GM12872 (cell line): ENCODE measurements around the gene ZNF502.

Source experiments
- TF ChIP-seq, protein P1 (sequence below): IDR thresholded peaks from 3 replicates; pipeline ENCODE4 v1.5.1; 2011; ENCODE audit warnings: low read depth, mild to moderate bottlenecking, low read length, moderate library complexity; ENCODE audit not compliant: insufficient read depth

ZNF502 gene

DNA sequence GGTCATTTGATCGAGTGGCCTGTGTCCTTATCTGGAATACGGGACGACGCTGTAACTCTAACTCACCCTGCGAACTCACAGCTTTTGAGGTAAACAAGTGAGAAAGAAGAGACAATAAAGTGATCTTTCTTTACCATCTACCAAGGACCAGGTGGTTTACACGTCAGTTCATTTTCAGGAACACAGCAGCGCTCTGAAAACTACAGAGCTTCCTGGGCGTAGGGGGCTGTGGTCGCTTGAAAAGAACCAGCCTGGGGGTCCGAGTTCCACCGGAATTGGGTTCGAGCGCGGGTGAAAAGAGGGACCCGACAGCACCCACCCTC lies 48.6 kb downstream of the ZNF502 start:
- TF ChIP-seq, protein P1, sequence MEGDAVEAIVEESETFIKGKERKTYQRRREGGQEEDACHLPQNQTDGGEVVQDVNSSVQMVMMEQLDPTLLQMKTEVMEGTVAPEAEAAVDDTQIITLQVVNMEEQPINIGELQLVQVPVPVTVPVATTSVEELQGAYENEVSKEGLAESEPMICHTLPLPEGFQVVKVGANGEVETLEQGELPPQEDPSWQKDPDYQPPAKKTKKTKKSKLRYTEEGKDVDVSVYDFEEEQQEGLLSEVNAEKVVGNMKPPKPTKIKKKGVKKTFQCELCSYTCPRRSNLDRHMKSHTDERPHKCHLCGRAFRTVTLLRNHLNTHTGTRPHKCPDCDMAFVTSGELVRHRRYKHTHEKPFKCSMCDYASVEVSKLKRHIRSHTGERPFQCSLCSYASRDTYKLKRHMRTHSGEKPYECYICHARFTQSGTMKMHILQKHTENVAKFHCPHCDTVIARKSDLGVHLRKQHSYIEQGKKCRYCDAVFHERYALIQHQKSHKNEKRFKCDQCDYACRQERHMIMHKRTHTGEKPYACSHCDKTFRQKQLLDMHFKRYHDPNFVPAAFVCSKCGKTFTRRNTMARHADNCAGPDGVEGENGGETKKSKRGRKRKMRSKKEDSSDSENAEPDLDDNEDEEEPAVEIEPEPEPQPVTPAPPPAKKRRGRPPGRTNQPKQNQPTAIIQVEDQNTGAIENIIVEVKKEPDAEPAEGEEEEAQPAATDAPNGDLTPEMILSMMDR = no peak

- TF ChIP-seq, protein P1 = no peak
Measured at GRCh38 chr3:44761424-44762169, 49.1 kb downstream of the ZNF502 start, which contains the start of the genes KIAA1143 and KIF15. Gene KIAA1143, minus strand, starts transcription at chr3:44761619. Its CDS starts 17 bp downstream, at chr3:44761602. Gene KIF15, plus strand, starts transcription at chr3:44761794. Its CDS starts 72 bp downstream, at chr3:44761866.

DNA sequence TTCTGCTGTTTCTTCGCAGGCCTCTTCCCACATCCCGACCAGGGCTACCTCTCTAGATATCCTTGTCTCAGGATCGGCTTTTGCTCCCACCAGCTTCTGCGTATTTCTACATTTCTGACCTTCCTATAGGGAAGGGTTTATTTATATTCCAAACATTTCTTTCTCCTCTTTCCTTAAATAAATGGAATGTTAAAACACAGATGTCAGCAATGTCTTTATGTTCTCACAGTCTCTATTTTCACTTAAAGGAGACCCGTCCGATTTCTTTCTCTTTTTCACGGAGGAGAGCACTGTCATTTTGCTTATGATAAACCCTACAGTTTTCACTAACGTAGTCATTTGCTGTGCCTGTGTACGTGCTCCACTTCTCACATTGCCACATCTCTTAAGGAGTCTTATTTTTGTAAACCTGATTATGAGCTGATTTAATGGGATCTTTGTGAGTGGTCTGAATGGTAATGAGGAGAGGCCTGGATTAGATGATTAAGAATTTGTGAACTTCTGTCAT lies 49.8 kb downstream of the ZNF502 start:
- TF ChIP-seq, protein P1 = no peak

DNA sequence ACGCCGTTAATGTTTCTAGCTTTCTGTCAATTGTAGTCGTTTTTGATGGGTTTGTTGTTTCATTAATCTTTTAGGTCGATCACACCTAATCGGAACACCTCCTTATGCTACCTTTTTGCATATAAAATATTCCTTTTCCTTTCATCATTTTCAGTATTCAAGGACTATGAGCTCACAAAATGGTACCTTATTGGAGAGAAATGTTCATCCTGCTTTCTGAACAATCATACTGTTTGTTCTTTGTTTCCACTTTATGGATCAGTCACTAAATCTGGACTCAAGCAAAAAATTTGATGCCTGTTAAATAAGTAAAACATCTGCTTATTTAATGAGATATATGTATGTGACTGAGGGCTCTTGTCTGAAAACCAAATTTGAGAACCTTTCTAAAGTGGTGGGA lies 50.2 kb downstream of the ZNF502 start:
- TF ChIP-seq, protein P1 = no peak

- TF ChIP-seq, protein P1 = no peak
Measured at GRCh38 chr3:44764248-44764647, 51.8 kb downstream of the ZNF502 start.

DNA sequence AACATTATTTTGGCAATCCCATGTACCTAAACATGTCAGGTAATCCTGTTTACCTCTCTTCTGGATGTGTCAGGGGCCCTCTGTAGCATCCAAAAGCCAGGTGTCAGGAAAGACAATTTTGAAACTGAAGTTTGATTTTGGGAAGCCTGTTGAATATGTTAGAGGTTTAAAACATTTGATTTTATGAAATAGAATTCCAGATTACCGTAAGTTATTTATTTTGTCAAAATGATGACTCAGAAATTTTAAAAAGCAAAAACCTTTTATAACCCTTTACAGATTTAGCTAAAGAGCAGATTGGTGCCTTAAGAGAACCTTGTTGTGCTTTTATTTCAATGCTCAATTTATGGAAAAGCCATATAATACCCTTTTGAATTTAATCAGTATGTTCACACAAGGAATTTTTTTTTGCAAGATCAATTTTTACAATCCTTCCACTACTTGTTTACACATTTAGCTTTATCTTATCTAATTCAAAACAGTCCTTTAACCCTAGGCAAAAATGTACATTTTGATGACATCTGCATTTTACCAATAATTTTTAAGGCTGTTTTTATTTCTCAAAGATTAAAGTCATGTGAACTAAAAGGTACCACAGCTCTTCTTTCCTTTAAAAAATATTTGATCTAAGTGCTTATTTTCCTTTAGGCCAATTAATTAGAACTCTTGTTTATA lies 59.1 kb downstream of the ZNF502 start:
- TF ChIP-seq, protein P1 = no peak

- TF ChIP-seq, protein P1 = no peak
Measured at GRCh38 chr3:44772099-44772442, 59.6 kb downstream of the ZNF502 start.
